B cell (primary cell): ENCODE measurements around the gene ALPL. TPM values are rescaled to one million over a fixed set of nuclear protein-coding genes. Genes with fewer than 3 reads are reported as not detected.

ENCODE experiments used
- ATAC-seq: fragments of 200-7000 bp; cut with Tn5 transposase; one replicate; pipeline ENCODE4 v1.10.0; 2021; ENCODE audit warnings: low read depth, mild to moderate bottlenecking, moderate number of reproducible peaks, moderate library complexity
- CTCF ChIA-PET: fragments of 350-600 bp; sonication (Branson Sonifier 250); formaldehyde crosslinking; loops from one replicate; lab custom pipeline; 2021; ENCODE audit warnings: antibody characterized with exemption, inconsistent platforms; lab: Charles Lee
- POLR2A ChIA-PET: fragments of 350-600 bp; sonication (Branson Sonifier 250); formaldehyde crosslinking; loops from one replicate; lab custom pipeline; 2021; ENCODE audit warnings: antibody characterized with exemption; lab: Charles Lee
- DNase-seq: peaks from one replicate; pipeline ENCODE4 v3.0.0; 2013
- H2AFZ ChIP-seq: 2 replicates; pipeline ENCODE4 v1.6.1; 2012; ENCODE audit warnings: mild to moderate bottlenecking, low read depth, low read length; ENCODE audit not compliant: insufficient read depth, poor library complexity, severe bottlenecking
- H3K27ac ChIP-seq, 2 donors: 1 replicate in 1 of 2; 2 replicates in 1 of 2; pipeline ENCODE4 v1.5.1; 2012 to 2013; ENCODE audit warnings: low read length in 2 of 2, mild to moderate bottlenecking in 2 of 2, moderate library complexity in 1 of 2
- H3K27me3 ChIP-seq, 4 experiments: fragments of 200-600 bp in 1 of 4; sonication (generic) in 1 of 4; replicated peaks in 1 of 4; 1 replicate in 2 of 4; 2 replicates in 2 of 4; pipeline versions ENCODE4 v1.6.1 to v1.7.0; 2013 to 2016; ENCODE audit warnings: low read length in 3 of 4, mild to moderate bottlenecking in 2 of 4, mixed read lengths in 1 of 4, moderate library complexity in 1 of 4; ENCODE audit not compliant: insufficient read depth in 4 of 4, control insufficient read depth in 3 of 4; ENCODE audit errors: control extremely low read depth in 1 of 4
- H3K36me3 ChIP-seq, 2 experiments: replicated peaks in 1 of 2; 1 replicate in 1 of 2; 2 replicates in 1 of 2; pipeline versions ENCODE4 v1.6.1 to v1.7.1; 2013; ENCODE audit warnings: low read length in 1 of 2; ENCODE audit not compliant: insufficient read depth in 2 of 2, control insufficient read depth in 1 of 2; ENCODE audit errors: control extremely low read depth in 1 of 2, extremely low read depth in 1 of 2
- H3K4me1 ChIP-seq, 2 donors: fragments of 200-600 bp in 1 of 2; sonication (generic) in 1 of 2; 1 replicate in 1 of 2; 2 replicates in 1 of 2; pipeline versions ENCODE4 v1.5.1 to v1.6.1; 2013 to 2017; ENCODE audit warnings: low read length in 2 of 2; ENCODE audit not compliant: control insufficient read depth in 2 of 2, insufficient read depth in 2 of 2
- H3K4me2 ChIP-seq: replicated peaks from 2 replicates; pipeline ENCODE3; 2012; ENCODE audit warnings: mild to moderate bottlenecking, low read depth, low read length; ENCODE audit not compliant: poor library complexity, severe bottlenecking
- H3K4me3 ChIP-seq, 5 experiments: fragments of 200-600 bp in 1 of 5; sonication (generic) in 1 of 5; 1 replicate in 3 of 5; 2 replicates in 2 of 5; pipeline versions ENCODE4 v1.5.1 to v1.7.0; 2011 to 2016; ENCODE audit warnings: low read length in 4 of 5, mild to moderate bottlenecking in 4 of 5, low read depth in 2 of 5, control low read depth in 1 of 5, moderate library complexity in 1 of 5; ENCODE audit not compliant: insufficient read depth in 1 of 5; ENCODE audit errors: control extremely low read depth in 1 of 5, extremely low read depth in 1 of 5
- H3K79me2 ChIP-seq: fragments of 200-600 bp; sonication (generic); one replicate; pipeline ENCODE4 v1.6.0; 2016; ENCODE audit warnings: low read length; ENCODE audit not compliant: control insufficient read depth, insufficient read depth
- H3K9ac ChIP-seq: fragments of 200-600 bp; sonication (generic); 2 replicates; pipeline ENCODE4 v1.6.1; 2017; ENCODE audit warnings: mild to moderate bottlenecking, low read length, moderate library complexity
- H3K9me3 ChIP-seq, 3 donors: one replicate each; pipeline versions ENCODE4 v1.6.1 to v1.7.1; 2013; ENCODE audit warnings: low read length in 2 of 3; ENCODE audit not compliant: control insufficient read depth in 2 of 3, insufficient read depth in 1 of 3; ENCODE audit errors: control extremely low read depth in 1 of 3
- H4K20me1 ChIP-seq: 2 replicates; pipeline ENCODE4 v1.6.0; 2012; ENCODE audit warnings: mild to moderate bottlenecking, low read length; ENCODE audit not compliant: insufficient read depth, control insufficient read depth, poor library complexity, severe bottlenecking
- H3K27ac Mint-ChIP-seq: one replicate; pipeline ENCODE4 v1.8.0; 2021; ENCODE audit warnings: mixed read lengths
- H3K27me3 Mint-ChIP-seq: one replicate; pipeline ENCODE4 v1.8.0; 2021; ENCODE audit warnings: mixed read lengths
- H3K4me1 Mint-ChIP-seq: one replicate; pipeline ENCODE4 v1.8.0; 2021; ENCODE audit warnings: mixed read lengths
- H3K4me3 Mint-ChIP-seq: one replicate; pipeline ENCODE4 v1.8.0; 2021; ENCODE audit warnings: mixed read lengths
- H3K9me3 Mint-ChIP-seq: one replicate; pipeline ENCODE4 v1.8.0; 2022; ENCODE audit warnings: mixed read lengths; ENCODE audit not compliant: insufficient read depth
- EZH2 ChIP-seq: IDR thresholded peaks from 2 replicates; pipeline ENCODE4 v1.6.1; 2012; ENCODE audit warnings: borderline replicate concordance, low read depth, mild to moderate bottlenecking, moderate library complexity, low read length; ENCODE audit not compliant: insufficient read depth, poor library complexity, severe bottlenecking
- WGBS: methylation state at CpG from one replicate; pipeline ENCODE4 v1.1.5; 2013; ENCODE audit warnings: missing lambda C conversion rate; ENCODE audit not compliant: insufficient coverage; 5-methylcytosine and 5-hydroxymethylcytosine counted together
- intact Hi-C: fragments of 100-400 bp; cut with micrococcal nuclease; formaldehyde crosslinking; loops from one replicate; pipeline ENCODE4 v1.10.0; 2022
- polyA plus RNA-seq: library from polyadenylated mRNA; depleted of rRNA; stranded (reverse); fragments of >200 nt; gene quantifications from 2 replicates; pipeline ENCODE4 v1.2.3, GENCODE V29; 2012
- total RNA-seq, 2 donors: library from RNA; stranded (reverse); fragments of 120-200 nt in 1 of 2; gene quantifications; 1 replicate in 1 of 2; 2 replicates in 1 of 2; pipeline versions ENCODE4 v1.2.3 to v1.2.4, GENCODE V29; 2013 to 2022
- TF ChIP-seq, protein P1 (sequence below): fragments of 200-600 bp; IDR thresholded peaks from one replicate; pipeline ENCODE4 v1.8.0; 2022; ENCODE audit warnings: antibody characterized with exemption, mild to moderate bottlenecking

The ALPL gene
- total and polyA plus RNA-seq, 2 donors (not counting 1 experiment from before 2014, with no cell fraction given): 1.6 to 12.2 TPM

DNA sequence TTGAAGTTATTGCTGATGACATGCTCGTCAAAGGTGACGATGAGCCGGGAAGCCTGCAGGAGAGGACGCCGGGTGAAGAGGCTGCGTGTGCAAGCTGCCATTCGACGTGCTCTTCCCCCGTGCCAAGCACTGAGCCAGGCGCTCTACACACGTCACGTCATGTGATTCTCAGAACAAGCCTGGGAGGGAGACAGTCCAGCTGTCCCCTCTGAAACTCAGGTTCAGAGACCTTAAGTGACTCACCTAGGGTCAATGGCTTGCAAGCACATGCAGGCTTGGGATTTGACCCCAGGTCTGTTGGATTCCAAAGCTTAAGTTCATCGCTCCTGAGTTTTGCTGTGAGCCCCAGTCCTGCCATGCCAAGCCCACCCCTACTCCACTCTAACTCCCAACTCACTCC lies 102.8 kb downstream of the ALPL start:
- Mint-ChIP-seq H3K27me3 (peaks cover 11% of the 10 kb centered on the region), H3K4me3 (no peak overlapping the region), H3K27ac (no peak overlapping the region), H3K9me3 (no peaks in the 10 kb centered on the region), H3K4me1 (peaks cover 12% of the 10 kb centered on the region)
- no peak overlapping the region for H3K4me2 ChIP-seq
- no peak overlapping the region for H3K9ac ChIP-seq
- 94% methylated on average over 13 of the region's 13 CpGs for WGBS
- H3K27ac ChIP-seq: no peak overlapping the region
- peaks cover 0 to 3% (median 0%) of the 10 kb centered on the region in 4 experiments for H3K27me3 ChIP-seq
- H3K36me3 ChIP-seq: no peaks in the 10 kb centered on the region
- no peaks in the 10 kb centered on the region for H4K20me1 ChIP-seq
- H3K4me3 ChIP-seq: no peak overlapping the region
- DNase-seq: no peak
- H3K4me1 ChIP-seq: peaks cover 5 to 8% of the 10 kb centered on the region in 2 donors
- no peak for TF ChIP-seq EZH2
- TF ChIP-seq, protein P1, sequence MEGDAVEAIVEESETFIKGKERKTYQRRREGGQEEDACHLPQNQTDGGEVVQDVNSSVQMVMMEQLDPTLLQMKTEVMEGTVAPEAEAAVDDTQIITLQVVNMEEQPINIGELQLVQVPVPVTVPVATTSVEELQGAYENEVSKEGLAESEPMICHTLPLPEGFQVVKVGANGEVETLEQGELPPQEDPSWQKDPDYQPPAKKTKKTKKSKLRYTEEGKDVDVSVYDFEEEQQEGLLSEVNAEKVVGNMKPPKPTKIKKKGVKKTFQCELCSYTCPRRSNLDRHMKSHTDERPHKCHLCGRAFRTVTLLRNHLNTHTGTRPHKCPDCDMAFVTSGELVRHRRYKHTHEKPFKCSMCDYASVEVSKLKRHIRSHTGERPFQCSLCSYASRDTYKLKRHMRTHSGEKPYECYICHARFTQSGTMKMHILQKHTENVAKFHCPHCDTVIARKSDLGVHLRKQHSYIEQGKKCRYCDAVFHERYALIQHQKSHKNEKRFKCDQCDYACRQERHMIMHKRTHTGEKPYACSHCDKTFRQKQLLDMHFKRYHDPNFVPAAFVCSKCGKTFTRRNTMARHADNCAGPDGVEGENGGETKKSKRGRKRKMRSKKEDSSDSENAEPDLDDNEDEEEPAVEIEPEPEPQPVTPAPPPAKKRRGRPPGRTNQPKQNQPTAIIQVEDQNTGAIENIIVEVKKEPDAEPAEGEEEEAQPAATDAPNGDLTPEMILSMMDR: no peak
- no peak overlapping the region for H2AFZ ChIP-seq
- no peak for ATAC-seq
- H3K9me3 ChIP-seq: no peaks in the 10 kb centered on the region
- CTCF ChIA-PET: no interaction called here
- no peaks in the 10 kb centered on the region for H3K79me2 ChIP-seq
- POLR2A ChIA-PET: no interaction called here
- intact Hi-C loops: no loop called here

DNA sequence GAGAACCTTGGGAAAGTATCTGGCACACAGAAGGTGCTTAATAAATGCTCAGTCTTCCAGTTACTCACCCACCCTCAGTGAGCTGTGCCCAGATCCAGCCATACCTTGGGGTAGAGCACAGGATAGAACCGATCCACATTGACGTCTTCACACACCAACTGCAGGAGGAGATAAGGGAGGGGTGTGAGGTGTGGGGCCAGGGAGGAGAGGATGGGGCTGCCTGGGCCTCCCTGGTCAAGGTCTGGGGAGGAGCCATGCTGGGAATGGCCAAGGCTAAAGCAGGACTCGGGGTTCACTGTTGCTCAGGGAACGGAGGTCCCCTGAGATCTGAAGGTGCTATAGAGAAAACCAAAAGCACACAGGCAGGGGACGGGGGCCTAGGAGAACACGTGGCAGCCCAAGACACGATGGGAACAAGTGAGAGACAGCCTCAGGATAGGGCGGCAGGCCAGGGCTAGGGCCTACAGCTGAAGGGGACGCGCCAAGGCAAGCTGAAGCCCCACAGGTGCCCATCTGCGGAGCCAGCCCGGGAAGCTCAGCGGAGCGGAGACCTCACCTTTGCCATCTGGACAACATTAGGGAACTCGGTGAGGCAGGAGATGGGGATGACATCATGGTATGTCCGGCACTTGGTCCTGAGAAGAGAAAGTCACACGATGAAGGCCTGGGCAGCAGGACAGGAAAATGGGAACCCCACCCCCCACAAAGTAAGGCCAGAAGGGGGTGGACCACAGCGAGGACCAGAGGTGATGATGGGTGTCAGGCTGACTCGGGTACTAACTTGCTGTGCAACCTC lies 104.0 kb downstream of the ALPL start:
- H3K4me1 ChIP-seq: no peaks in the 10 kb centered on the region
- ChIA-PET CTCF (no interaction called here), POLR2A (no interaction called here)
- intact Hi-C loops: no loop called here
- no peaks in the 10 kb centered on the region for H3K79me2 ChIP-seq
- peaks cover 0 to 3% (median 0%) of the 10 kb centered on the region in 4 experiments for H3K27me3 ChIP-seq
- 82% methylated on average over 12 of the region's 19 CpGs for WGBS
- no peaks in the 10 kb centered on the region for H4K20me1 ChIP-seq
- no peak overlapping the region for H3K4me2 ChIP-seq
- ATAC-seq: no peak
- no peak overlapping the region for H3K4me3 ChIP-seq
- H3K9me3 Mint-ChIP-seq: no peaks in the 10 kb centered on the region
- no peak overlapping the region for H3K4me3 Mint-ChIP-seq
- H3K27ac Mint-ChIP-seq: no peak overlapping the region
- TF ChIP-seq, protein P1: no peak
- TF ChIP-seq EZH2: no peak
- H3K27ac ChIP-seq: no peak overlapping the region
- no peak for DNase-seq
- H3K9me3 ChIP-seq: no peaks in the 10 kb centered on the region
- H3K27me3 Mint-ChIP-seq: peaks cover 7% of the 10 kb centered on the region
- no peaks in the 10 kb centered on the region for H3K36me3 ChIP-seq
- no peak overlapping the region for H3K9ac ChIP-seq
- no peak overlapping the region for H2AFZ ChIP-seq
- peaks cover 1% of the 10 kb centered on the region for H3K4me1 Mint-ChIP-seq
